ENCODE data around the gene KLRC2. TPM values are rescaled to one million over a fixed set of nuclear protein-coding genes. Genes with fewer than 3 reads are reported as not detected.
"Not testable (repeated sequence)": the region's sequence is repeated elsewhere in the genome, so short reads cannot be mapped to it uniquely, and the experiment has no call there.

Gene KLRC2
- total and polyA plus RNA-seq, 4 donors, result 0.22 to 0.71 (median 0.55) TPM; not detected in 1

DNA sequence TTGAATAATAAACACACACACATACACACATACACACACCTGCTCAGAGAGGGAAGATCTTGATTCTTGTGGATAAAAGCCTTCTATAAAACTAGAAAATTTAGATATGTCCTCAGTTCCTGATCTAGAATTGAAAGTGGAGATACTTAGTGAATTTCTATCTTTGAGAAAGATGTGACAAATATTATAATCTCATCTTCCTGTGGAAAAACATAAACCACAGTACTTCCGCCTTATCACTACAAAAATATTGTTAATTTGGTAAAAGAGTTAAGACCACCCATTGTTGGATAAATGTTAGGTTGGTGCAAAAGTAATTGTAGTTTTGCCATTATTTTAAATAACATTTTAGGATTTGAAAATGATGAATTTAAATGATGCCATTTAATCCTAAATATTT lies 45.9 kb downstream of the KLRC2 start, which contains the start of gene KLRK1:
Gene KLRK1, minus strand, starts transcription at position 138 of the 400 bp plus-strand sequence. CDS start 1,231 bp downstream, outside the sequence.
- TF ChIP-seq, protein P1, sequence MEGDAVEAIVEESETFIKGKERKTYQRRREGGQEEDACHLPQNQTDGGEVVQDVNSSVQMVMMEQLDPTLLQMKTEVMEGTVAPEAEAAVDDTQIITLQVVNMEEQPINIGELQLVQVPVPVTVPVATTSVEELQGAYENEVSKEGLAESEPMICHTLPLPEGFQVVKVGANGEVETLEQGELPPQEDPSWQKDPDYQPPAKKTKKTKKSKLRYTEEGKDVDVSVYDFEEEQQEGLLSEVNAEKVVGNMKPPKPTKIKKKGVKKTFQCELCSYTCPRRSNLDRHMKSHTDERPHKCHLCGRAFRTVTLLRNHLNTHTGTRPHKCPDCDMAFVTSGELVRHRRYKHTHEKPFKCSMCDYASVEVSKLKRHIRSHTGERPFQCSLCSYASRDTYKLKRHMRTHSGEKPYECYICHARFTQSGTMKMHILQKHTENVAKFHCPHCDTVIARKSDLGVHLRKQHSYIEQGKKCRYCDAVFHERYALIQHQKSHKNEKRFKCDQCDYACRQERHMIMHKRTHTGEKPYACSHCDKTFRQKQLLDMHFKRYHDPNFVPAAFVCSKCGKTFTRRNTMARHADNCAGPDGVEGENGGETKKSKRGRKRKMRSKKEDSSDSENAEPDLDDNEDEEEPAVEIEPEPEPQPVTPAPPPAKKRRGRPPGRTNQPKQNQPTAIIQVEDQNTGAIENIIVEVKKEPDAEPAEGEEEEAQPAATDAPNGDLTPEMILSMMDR (IDR thresholded peaks at IDR 0.05; ENCODE audit: control extremely low read depth, extremely low read depth), result no peak
- H3K36me3 ChIP-seq (ENCODE audit: control insufficient read depth in 4 of 4, insufficient read depth in 4 of 4, low read length in 4 of 4), result no peaks in the 10 kb centered on the region
- H3K9ac ChIP-seq (ENCODE audit: insufficient read depth in 1 of 2, low read length in 2 of 2), result no peak within 1 kb of the TSS
- no peak for ATAC-seq (ENCODE audit: insufficient read depth, low FRiP score)
- H3K9me3 ChIP-seq (ENCODE audit: control insufficient read depth in 4 of 4, insufficient read depth in 3 of 4, low read length in 3 of 4), result no peaks in the 10 kb centered on the region
- 54 to 75% methylated on average over 1 of the region's 1 CpG for WGBS, 2 donors
- peaks cover 0 to 2% (median 0%) of the 10 kb centered on the region in 5 donors for H3K4me1 ChIP-seq (ENCODE audit: control insufficient read depth in 5 of 5, insufficient read depth in 5 of 5, low read length in 5 of 5)
- H3K27me3 ChIP-seq (ENCODE audit: control insufficient read depth in 3 of 3, insufficient read depth in 3 of 3, low read length in 2 of 3), result no peaks in the 10 kb centered on the region
- H3K4me3 ChIP-seq, result no peak within 1 kb of the TSS
- H3K27ac ChIP-seq (ENCODE audit: low read depth in 1 of 2, low read length in 1 of 2), result no peak within 1 kb of the TSS
- no peak for DNase-seq

DNA sequence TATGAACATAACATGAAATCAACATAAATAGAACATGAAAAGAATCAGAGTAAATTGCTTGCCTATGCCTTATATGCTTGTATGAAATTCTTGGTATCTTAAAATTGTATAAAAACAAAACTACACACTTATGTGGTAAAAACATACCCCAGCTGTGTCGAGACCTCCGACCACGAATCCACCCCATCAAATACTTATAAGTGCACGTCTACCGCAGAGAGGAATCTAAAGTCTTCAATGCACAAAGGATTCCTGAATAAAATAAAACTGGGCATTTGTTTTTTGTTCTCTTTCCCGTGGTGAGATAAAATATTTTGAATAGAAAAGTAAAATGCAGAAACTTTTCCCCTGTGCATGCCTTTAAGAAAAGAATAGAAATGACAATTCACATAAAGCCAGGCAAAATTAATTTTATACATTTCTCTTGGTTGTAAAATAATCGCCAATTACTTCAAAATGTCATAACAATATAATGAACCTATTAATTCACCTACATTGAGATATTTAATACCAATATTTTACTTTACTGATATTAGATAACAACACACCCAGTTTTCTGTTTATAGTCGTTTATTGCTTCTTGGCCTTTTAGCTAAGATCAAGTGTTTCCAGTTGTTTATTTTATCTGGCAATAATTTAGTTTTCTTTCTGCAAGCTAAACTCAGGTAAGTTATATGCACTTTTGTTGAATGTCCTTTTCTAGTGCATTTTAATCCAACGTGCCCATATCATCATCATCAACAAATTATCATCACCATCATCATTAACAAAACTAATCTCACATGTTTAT lies 47.0 kb downstream of the KLRC2 start:
- Histone ChIP-seq H3K27ac (ENCODE audit: low read depth in 1 of 2, low read length in 1 of 2) (no peak overlapping the region), H3K4me1 (ENCODE audit: control insufficient read depth in 5 of 5, insufficient read depth in 5 of 5, low read length in 5 of 5) (peaks cover 0 to 2% (median 0%) of the 10 kb centered on the region in 5 donors), H3K27me3 (ENCODE audit: control insufficient read depth in 3 of 3, insufficient read depth in 3 of 3, low read length in 2 of 3) (no peaks in the 10 kb centered on the region), H3K4me3 (no peak overlapping the region), H3K9me3 (ENCODE audit: control insufficient read depth in 4 of 4, insufficient read depth in 3 of 4, low read length in 3 of 4) (no peaks in the 10 kb centered on the region), H3K9ac (ENCODE audit: insufficient read depth in 1 of 2, low read length in 2 of 2) (no peak overlapping the region), H3K36me3 (ENCODE audit: control insufficient read depth in 4 of 4, insufficient read depth in 4 of 4, low read length in 4 of 4) (no peaks in the 10 kb centered on the region)
- TF ChIP-seq, protein P1 (IDR thresholded peaks at IDR 0.05; ENCODE audit: control extremely low read depth, extremely low read depth), result no peak
- no peak for ATAC-seq (ENCODE audit: insufficient read depth, low FRiP score)
- DNase-seq, result peak in 2 of 3 donors; percentile 64 to 72
- 74 to 84% methylated on average over 9 of the region's 9 CpGs for WGBS, 2 donors

DNA sequence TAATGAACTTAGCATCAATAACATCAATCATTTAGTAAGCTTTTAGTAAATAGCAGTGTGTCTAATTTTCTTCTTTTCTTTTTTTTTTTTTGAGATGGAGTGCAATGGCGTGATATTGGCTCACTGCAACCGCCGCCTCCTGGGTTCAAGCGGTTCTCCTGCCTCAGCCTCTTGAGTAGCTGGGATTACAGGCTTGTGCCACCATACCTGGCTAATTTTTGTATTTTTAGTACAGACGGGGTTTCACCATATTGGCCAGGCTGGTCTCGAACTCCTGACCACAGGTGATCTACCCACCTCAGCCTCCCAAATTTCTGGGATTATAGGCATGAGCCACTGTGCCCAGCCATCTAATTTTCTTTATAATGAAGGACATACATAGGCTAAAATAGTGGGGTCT lies 48.3 kb downstream of the KLRC2 start:
- H3K4me3 ChIP-seq; H3K27me3 ChIP-seq (ENCODE audit: control insufficient read depth in 3 of 3, insufficient read depth in 3 of 3, low read length in 2 of 3); H3K27ac ChIP-seq (ENCODE audit: low read depth in 1 of 2, low read length in 1 of 2); DNase-seq; H3K4me1 ChIP-seq (ENCODE audit: control insufficient read depth in 5 of 5, insufficient read depth in 5 of 5, low read length in 5 of 5); H3K36me3 ChIP-seq (ENCODE audit: control insufficient read depth in 4 of 4, insufficient read depth in 4 of 4, low read length in 4 of 4); H3K9ac ChIP-seq (ENCODE audit: insufficient read depth in 1 of 2, low read length in 2 of 2); ATAC-seq (ENCODE audit: insufficient read depth, low FRiP score); H3K9me3 ChIP-seq (ENCODE audit: control insufficient read depth in 4 of 4, insufficient read depth in 3 of 4, low read length in 3 of 4): not testable (repeated sequence)
- WGBS, 2 donors, result 90% methylated on average over 6 of the region's 6 CpGs

DNA sequence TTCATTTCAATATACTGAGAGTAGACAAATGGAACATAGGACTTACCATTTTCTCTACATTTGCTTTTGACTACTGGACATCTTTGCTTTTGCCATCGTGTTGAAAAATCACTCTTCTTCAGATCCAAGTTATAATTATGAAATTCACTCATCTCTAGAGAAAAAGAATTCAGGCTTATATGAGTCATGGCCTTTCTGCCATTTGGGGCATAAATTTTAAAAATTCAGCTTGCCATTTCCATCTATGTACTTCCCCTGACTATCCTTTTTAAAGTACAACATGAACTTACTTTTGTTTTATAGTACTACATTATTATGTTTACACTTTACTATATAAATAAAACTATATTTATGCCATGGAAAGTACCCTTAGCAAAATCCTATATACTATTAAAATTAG lies 49.0 kb downstream of the KLRC2 start:
- H3K4me1 ChIP-seq (ENCODE audit: control insufficient read depth in 5 of 5, insufficient read depth in 5 of 5, low read length in 5 of 5), result no peaks in the 10 kb centered on the region
- H3K4me3 ChIP-seq, result no peak overlapping the region
- DNase-seq, result no peak
- 65 to 75% methylated on average over 1 of the region's 1 CpG for WGBS, 2 donors
- H3K36me3 ChIP-seq (ENCODE audit: control insufficient read depth in 4 of 4, insufficient read depth in 4 of 4, low read length in 4 of 4), result no peaks in the 10 kb centered on the region
- TF ChIP-seq, protein P1 (IDR thresholded peaks at IDR 0.05; ENCODE audit: control extremely low read depth, extremely low read depth), result no peak
- no peak for ATAC-seq (ENCODE audit: insufficient read depth, low FRiP score)
- H3K9ac ChIP-seq (ENCODE audit: insufficient read depth in 1 of 2, low read length in 2 of 2), result no peak overlapping the region
- no peaks in the 10 kb centered on the region for H3K27me3 ChIP-seq (ENCODE audit: control insufficient read depth in 3 of 3, insufficient read depth in 3 of 3, low read length in 2 of 3)
- no peak overlapping the region for H3K27ac ChIP-seq (ENCODE audit: low read depth in 1 of 2, low read length in 1 of 2)
- H3K9me3 ChIP-seq (ENCODE audit: control insufficient read depth in 4 of 4, insufficient read depth in 3 of 4, low read length in 3 of 4), result no peaks in the 10 kb centered on the region
